A549 (cell line): Measurements from ENCODE around the gene BABAM2.

ENCODE experiments used
- EHMT2 ChIP-seq: fragments of 200-600 bp; sonication (generic); IDR thresholded peaks from 2 replicates; pipeline ENCODE4 v1.6.1; 2016; ENCODE audit warnings: antibody characterized with exemption, low read depth, mild to moderate bottlenecking, moderate library complexity
- MAZ ChIP-seq: fragments of 150-350 bp; IDR thresholded peaks from 2 replicates; pipeline ENCODE4 v1.6.1; 2014; ENCODE audit warnings: antibody characterized with exemption, low read depth, low read length, borderline replicate concordance
- POLR2A ChIP-seq: IDR thresholded peaks from 2 replicates; pipeline ENCODE4 v1.6.1; 2012; ENCODE audit warnings: mild to moderate bottlenecking, low read length
- POLR2AphosphoS2 ChIP-seq: conservative IDR thresholded peaks from 2 replicates; pipeline ENCODE4 v1.6.1; 2012; ENCODE audit warnings: low read length, improper control_type of control experiment, inconsistent platforms
- RNF2 ChIP-seq: fragments of 200-600 bp; sonication (generic); IDR thresholded peaks from 2 replicates; pipeline ENCODE4 v1.6.1; 2016; ENCODE audit warnings: low read depth, mild to moderate bottlenecking, antibody characterized with exemption, moderate library complexity, borderline replicate concordance
- TP53 ChIP-seq: fragments of 250-450 bp; sonication (Bioruptor Pico); IDR thresholded peaks from 2 replicates; pipeline ENCODE4 v1.5.0; 2021; ENCODE audit warnings: mild to moderate bottlenecking, moderate library complexity
- ZNF302 ChIP-seq: fragments of 250-450 bp; sonication (Bioruptor Pico); IDR thresholded peaks from 2 replicates; pipeline ENCODE4 v1.9.0; 2021; ENCODE audit warnings: inconsistent platforms, mild to moderate bottlenecking, moderate library complexity
- TF ChIP-seq, protein P1 (sequence below): fragments of >200 bp; sonication (Bioruptor Twin); formaldehyde crosslinking; IDR thresholded peaks from 3 replicates; pipeline ENCODE4 v1.5.1; 2016
- TF ChIP-seq, protein P2 (sequence below): IDR thresholded peaks from 2 replicates; pipeline ENCODE4 v1.6.1; 2012

DNA sequence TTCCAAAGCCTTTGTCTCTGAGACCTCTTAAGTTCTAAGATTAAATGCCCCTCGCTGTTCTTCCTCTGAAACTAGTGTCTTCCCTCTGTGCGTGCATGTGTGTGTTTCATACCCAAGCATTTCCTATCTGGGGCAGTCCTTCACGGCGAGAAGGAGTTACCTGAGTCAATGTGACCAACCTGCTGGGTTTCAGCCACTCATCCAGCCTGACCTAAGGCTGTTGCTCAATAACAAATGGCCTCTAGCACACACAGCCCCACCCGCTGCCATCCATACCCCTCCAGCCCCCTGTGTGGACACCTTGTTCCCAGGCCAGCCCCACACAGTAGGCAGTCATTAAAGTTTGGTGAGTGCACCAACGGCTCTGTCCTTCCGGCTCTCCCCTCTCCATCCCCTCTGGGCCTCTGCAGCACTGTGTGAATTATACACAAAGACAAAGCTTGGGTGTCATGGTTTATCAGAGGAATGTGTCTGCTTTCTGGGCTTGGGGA is 448.3 kb downstream of the BABAM2 start:
- TF ChIP-seq, protein P1, sequence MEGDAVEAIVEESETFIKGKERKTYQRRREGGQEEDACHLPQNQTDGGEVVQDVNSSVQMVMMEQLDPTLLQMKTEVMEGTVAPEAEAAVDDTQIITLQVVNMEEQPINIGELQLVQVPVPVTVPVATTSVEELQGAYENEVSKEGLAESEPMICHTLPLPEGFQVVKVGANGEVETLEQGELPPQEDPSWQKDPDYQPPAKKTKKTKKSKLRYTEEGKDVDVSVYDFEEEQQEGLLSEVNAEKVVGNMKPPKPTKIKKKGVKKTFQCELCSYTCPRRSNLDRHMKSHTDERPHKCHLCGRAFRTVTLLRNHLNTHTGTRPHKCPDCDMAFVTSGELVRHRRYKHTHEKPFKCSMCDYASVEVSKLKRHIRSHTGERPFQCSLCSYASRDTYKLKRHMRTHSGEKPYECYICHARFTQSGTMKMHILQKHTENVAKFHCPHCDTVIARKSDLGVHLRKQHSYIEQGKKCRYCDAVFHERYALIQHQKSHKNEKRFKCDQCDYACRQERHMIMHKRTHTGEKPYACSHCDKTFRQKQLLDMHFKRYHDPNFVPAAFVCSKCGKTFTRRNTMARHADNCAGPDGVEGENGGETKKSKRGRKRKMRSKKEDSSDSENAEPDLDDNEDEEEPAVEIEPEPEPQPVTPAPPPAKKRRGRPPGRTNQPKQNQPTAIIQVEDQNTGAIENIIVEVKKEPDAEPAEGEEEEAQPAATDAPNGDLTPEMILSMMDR = no peak
- TF ChIP-seq POLR2A = no peak
- TF ChIP-seq RNF2 = no peak
- no peak for TF ChIP-seq POLR2AphosphoS2
- TF ChIP-seq TP53 (CRISPR knock-in tag) = no peak
- TF ChIP-seq EHMT2 = no peak
- no peak for TF ChIP-seq ZNF302 (CRISPR knock-in tag)
- TF ChIP-seq, protein P2, sequence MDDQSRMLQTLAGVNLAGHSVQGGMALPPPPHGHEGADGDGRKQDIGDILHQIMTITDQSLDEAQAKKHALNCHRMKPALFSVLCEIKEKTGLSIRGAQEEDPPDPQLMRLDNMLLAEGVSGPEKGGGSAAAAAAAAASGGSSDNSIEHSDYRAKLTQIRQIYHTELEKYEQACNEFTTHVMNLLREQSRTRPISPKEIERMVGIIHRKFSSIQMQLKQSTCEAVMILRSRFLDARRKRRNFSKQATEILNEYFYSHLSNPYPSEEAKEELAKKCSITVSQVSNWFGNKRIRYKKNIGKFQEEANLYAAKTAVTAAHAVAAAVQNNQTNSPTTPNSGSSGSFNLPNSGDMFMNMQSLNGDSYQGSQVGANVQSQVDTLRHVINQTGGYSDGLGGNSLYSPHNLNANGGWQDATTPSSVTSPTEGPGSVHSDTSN = no peak
- TF ChIP-seq MAZ = no peak
